ENCODE results near the gene FBXW8. TPM values are rescaled to one million over a fixed set of nuclear protein-coding genes. Genes with fewer than 3 reads are reported as not detected.

FBXW8 gene
- total RNA-seq, 1 donor from 2014 or later = 13.8 TPM

GRCh38 chr12:117038919-117039318 is 128.2 kb downstream of the FBXW8 start:
- TF ChIP-seq CTCF (IDR thresholded peaks at IDR 0.05) (no peak), POLR2A (IDR thresholded peaks at IDR 0.05) (no peak), POLR2AphosphoS5 (IDR thresholded peaks at IDR 0.05; ENCODE audit: insufficient read depth in 1 of 2, low read depth in 1 of 2) (no peak)
- Histone ChIP-seq H3K4me1 (peaks cover 3% of the 10 kb centered on the region), H3K27ac (no peak overlapping the region), H3K27me3 (no peaks in the 10 kb centered on the region), H3K36me3 (no peaks in the 10 kb centered on the region), H3K9me3 (no peaks in the 10 kb centered on the region), H3K4me3 (no peak overlapping the region)
- no peak for DNase-seq (ENCODE audit: extremely low spot score in 2 of 2)
- intact Hi-C loops (cut with DNase I) = no loop called here

GRCh38 chr12:117039891-117040309 is 129.2 kb downstream of the FBXW8 start:
- no peaks in the 10 kb centered on the region for H3K4me1 ChIP-seq
- TF ChIP-seq POLR2A (IDR thresholded peaks at IDR 0.05) = no peak
- TF ChIP-seq POLR2AphosphoS5 (IDR thresholded peaks at IDR 0.05; ENCODE audit: insufficient read depth in 1 of 2, low read depth in 1 of 2) = no peak
- no peak for TF ChIP-seq CTCF (IDR thresholded peaks at IDR 0.05)
- no peak overlapping the region for H3K4me3 ChIP-seq
- intact Hi-C loops (cut with DNase I) = no loop called here
- no peak for DNase-seq (ENCODE audit: extremely low spot score in 2 of 2)
- H3K27ac ChIP-seq = no peak overlapping the region
- no peaks in the 10 kb centered on the region for H3K36me3 ChIP-seq
- no peaks in the 10 kb centered on the region for H3K9me3 ChIP-seq
- no peaks in the 10 kb centered on the region for H3K27me3 ChIP-seq

- Histone ChIP-seq H3K27me3 (no peaks in the 10 kb centered on the region), H3K4me1 (no peaks in the 10 kb centered on the region), H3K36me3 (no peaks in the 10 kb centered on the region)
Measured at GRCh38 chr12:117040496-117040895, 129.7 kb downstream of the FBXW8 start.

GRCh38 chr12:117041798-117042170 is 131.0 kb downstream of the FBXW8 start:
- no peaks in the 10 kb centered on the region for H3K4me1 ChIP-seq
- no peak for TF ChIP-seq POLR2AphosphoS5 (IDR thresholded peaks at IDR 0.05; ENCODE audit: insufficient read depth in 1 of 2, low read depth in 1 of 2)
- TF ChIP-seq POLR2A (IDR thresholded peaks at IDR 0.05) = no peak
- no peak for TF ChIP-seq CTCF (IDR thresholded peaks at IDR 0.05)
- H3K4me3 ChIP-seq = no peak overlapping the region
- no peaks in the 10 kb centered on the region for H3K36me3 ChIP-seq
- no peak overlapping the region for H3K27ac ChIP-seq
- H3K27me3 ChIP-seq = no peaks in the 10 kb centered on the region
- no peaks in the 10 kb centered on the region for H3K9me3 ChIP-seq
- DNase-seq (ENCODE audit: extremely low spot score in 2 of 2) = no peak
- intact Hi-C loops (cut with DNase I) = no loop called here

More at GRCh38 chr12:117040496-117040895, 129.7 kb downstream of the FBXW8 start:
- TF ChIP-seq CTCF (IDR thresholded peaks at IDR 0.05) (no peak), POLR2AphosphoS5 (IDR thresholded peaks at IDR 0.05; ENCODE audit: insufficient read depth in 1 of 2, low read depth in 1 of 2) (no peak), POLR2A (IDR thresholded peaks at IDR 0.05) (no peak)
- DNase-seq (ENCODE audit: extremely low spot score in 2 of 2) = no peak
- H3K27ac ChIP-seq = no peak overlapping the region
- no peaks in the 10 kb centered on the region for H3K9me3 ChIP-seq
- intact Hi-C loops (cut with DNase I) = no loop called here
- no peak overlapping the region for H3K4me3 ChIP-seq

GRCh38 chr12:117042171-117042842 is 131.6 kb downstream of the FBXW8 start:
- TF ChIP-seq POLR2AphosphoS5 (IDR thresholded peaks at IDR 0.05; ENCODE audit: insufficient read depth in 1 of 2, low read depth in 1 of 2) = no peak
- no peak for TF ChIP-seq POLR2A (IDR thresholded peaks at IDR 0.05)
- no peak for TF ChIP-seq CTCF (IDR thresholded peaks at IDR 0.05)
- no peak overlapping the region for H3K27ac ChIP-seq
- no peaks in the 10 kb centered on the region for H3K27me3 ChIP-seq
- no peaks in the 10 kb centered on the region for H3K36me3 ChIP-seq
- DNase-seq (ENCODE audit: extremely low spot score in 2 of 2) = no peak
- no peaks in the 10 kb centered on the region for H3K9me3 ChIP-seq
- no peak overlapping the region for H3K4me3 ChIP-seq
- H3K4me1 ChIP-seq = no peaks in the 10 kb centered on the region
- intact Hi-C loops (cut with DNase I) = no loop called here

Data from vagina (tissue), 2 donors.